ENCODE data around the gene BSG.

- no peak for TF ChIP-seq CTCF (IDR thresholded peaks at IDR 0.05)
- no peak for TF ChIP-seq EP300 (IDR thresholded peaks at IDR 0.05)
These were observed 23.2 kb upstream of the BSG start for GRCh38 chr19:548886-549830.

Data from ovary (tissue), 3 donors.